K562 (cell line): ENCODE measurements around the gene EXOG. TPM values are rescaled to one million over a fixed set of nuclear protein-coding genes. Genes with fewer than 3 reads are reported as not detected.
A peak's percentile ranks its signal among the peaks of the same experiment; 100 is the strongest.

ENCODE experiments used
- ATAC-seq: fragments of 200-7000 bp; cut with Tn5 transposase; 3 replicates; pipeline ENCODE4 v1.9.1; 2020; ENCODE audit warnings: moderate library complexity
- BruUV-seq: library from RNA; stranded (reverse); fragments of 400-500 nt; replicated peaks from 2 replicates; lab custom pipeline; 2021; lab: Mats Ljungman, UMichigan
- CTCF ChIA-PET: fragments of 300-600 bp; formaldehyde crosslinking; extraction: SDS; loops from one replicate; lab custom pipeline; 2021; ENCODE audit warnings: low intra/inter-chr PET ratio; lab: Yijun Ruan, JAX
- POLR2A ChIA-PET: fragments of 300-600, 350-650 bp; sonication (Branson Sonifier 250); formaldehyde crosslinking; extraction: SDS; loops from one replicate; lab custom pipeline; 2021; ENCODE audit warnings: antibody characterized with exemption, inconsistent platforms; lab: Yijun Ruan, JAX
- DNase-seq, 4 experiments: peaks; one replicate each; pipeline versions ENCODE4 v3.0.0 to v3.0.0-alpha.2; 2011 to 2018; ENCODE audit warnings: low spot score in 3 of 4, mixed read lengths in 3 of 4; ENCODE audit errors: extremely low read depth in 1 of 4
- FAIRE-seq: peaks from 2 replicates; lab custom pipeline; 2011; peaks lifted over from hg19 to GRCh38; lab: Jason Lieb, UNC
- H2AFZ ChIP-seq: 2 replicates; pipeline ENCODE4 v1.6.0; 2011; ENCODE audit warnings: low read depth, low read length, control low read depth, inconsistent platforms
- H3K27ac ChIP-seq: fragments of 200-600 bp; 3 replicates; pipeline ENCODE4 v1.8.0; 2011; ENCODE audit warnings: low read depth, mild to moderate bottlenecking, control low read depth, inconsistent platforms, low read length, moderate library complexity, mixed read lengths; ENCODE audit errors: extremely low read depth
- H3K27me3 ChIP-seq, 2 experiments: fragments of 300-600 bp in 1 of 2; 2 replicates in 1 of 2; 3 replicates in 1 of 2; pipeline versions ENCODE4 v1.6.0 to v1.8.0; 2011; ENCODE audit warnings: inconsistent platforms in 2 of 2, low read length in 2 of 2, mild to moderate bottlenecking in 1 of 2, mixed read lengths in 1 of 2, moderate library complexity in 1 of 2; ENCODE audit not compliant: control insufficient read depth in 2 of 2, insufficient read depth in 2 of 2
- H3K36me3 ChIP-seq: fragments of 300-600 bp; 3 replicates; pipeline ENCODE4 v1.8.0; 2011; ENCODE audit warnings: mild to moderate bottlenecking, low read length, inconsistent platforms; ENCODE audit not compliant: control insufficient read depth, insufficient read depth
- H3K4me1 ChIP-seq, 2 experiments: fragments of 200-600 bp in 1 of 2; replicated peaks in 1 of 2; 2 replicates in 1 of 2; 3 replicates in 1 of 2; pipeline versions ENCODE4 v1.5.1 to v1.8.0; 2011; ENCODE audit warnings: inconsistent platforms in 2 of 2, low read length in 2 of 2, mild to moderate bottlenecking in 1 of 2, mixed read lengths in 1 of 2, moderate library complexity in 1 of 2; ENCODE audit not compliant: control insufficient read depth in 2 of 2, insufficient read depth in 2 of 2
- H3K4me2 ChIP-seq: 2 replicates; pipeline ENCODE4 v1.6.1; 2011; ENCODE audit warnings: low read length, control low read depth, inconsistent platforms, mixed read lengths; ENCODE audit not compliant: insufficient read depth
- H3K4me3 ChIP-seq: fragments of 200-600 bp; sonication (generic), shearing (Covaris generic); 2 replicates; pipeline ENCODE4 v1.5.1; 2016; ENCODE audit warnings: control low read depth, inconsistent platforms
- H3K79me2 ChIP-seq: fragments of 200-600 bp; 3 replicates; pipeline ENCODE4 v1.8.0; 2011; ENCODE audit warnings: low read length, inconsistent platforms; ENCODE audit not compliant: control insufficient read depth, insufficient read depth
- H3K9ac ChIP-seq, 2 experiments: 2 replicates each; pipeline versions ENCODE4 v1.6.0 to v1.6.1; 2011; ENCODE audit warnings: low read depth in 2 of 2, low read length in 2 of 2, control low read depth in 1 of 2, inconsistent platforms in 1 of 2, mild to moderate bottlenecking in 1 of 2, mixed read lengths in 1 of 2; ENCODE audit not compliant: insufficient read depth in 1 of 2
- H3K9me1 ChIP-seq: one replicate; pipeline ENCODE4 v1.6.0; 2011; ENCODE audit warnings: inconsistent platforms, mild to moderate bottlenecking, low read length, moderate library complexity; ENCODE audit not compliant: control insufficient read depth, insufficient read depth
- H3K9me3 ChIP-seq: replicated peaks from 2 replicates; pipeline ENCODE4 v1.5.1; 2011; ENCODE audit warnings: low read depth, low read length, inconsistent platforms; ENCODE audit not compliant: control insufficient read depth, insufficient read depth
- H4K20me1 ChIP-seq: replicated peaks from 2 replicates; pipeline ENCODE4 v1.6.1; 2011; ENCODE audit warnings: low read length, inconsistent platforms, mixed read lengths; ENCODE audit not compliant: control insufficient read depth, insufficient read depth
- ATF1 ChIP-seq, 2 experiments: fragments of 450-650 bp in 1 of 2; IDR thresholded peaks; 2 replicates each; pipeline ENCODE4 v1.6.1; 2016; ENCODE audit warnings: missing compliant biosample characterization in 1 of 2, missing genetic modification characterization in 1 of 2
- CXXC5 ChIP-seq: fragments of 250-450 bp; sonication (Bioruptor Pico); IDR thresholded peaks from 2 replicates; pipeline ENCODE4 v1.8.0; 2022; ENCODE audit warnings: inconsistent platforms, mild to moderate bottlenecking, moderate library complexity
- KDM4B ChIP-seq, 2 experiments: fragments of 450-650 bp in 1 of 2; sonication (generic) in 1 of 2; IDR thresholded peaks; 2 replicates each; pipeline ENCODE4 v1.6.1; 2016 to 2017; ENCODE audit warnings: borderline replicate concordance in 2 of 2, antibody characterized with exemption in 1 of 2, low read depth in 1 of 2, mild to moderate bottlenecking in 1 of 2
- KLF1 ChIP-seq: fragments of 450-650 bp; IDR thresholded peaks from 2 replicates; pipeline ENCODE4 v1.6.1; 2016; ENCODE audit warnings: missing genetic modification characterization, missing compliant biosample characterization
- NR2F6 ChIP-seq: fragments of 450-650 bp; formaldehyde crosslinking; IDR thresholded peaks from 2 replicates; pipeline ENCODE4 v1.4.0; 2020; ENCODE audit warnings: mild to moderate bottlenecking
- ZNF124 ChIP-seq: sonication (generic); formaldehyde crosslinking; IDR thresholded peaks from 2 replicates; pipeline ENCODE4 v1.8.1; 2022; ENCODE audit warnings: missing genetic modification reagents
- ZNF217 ChIP-seq: sonication (generic); formaldehyde crosslinking; IDR thresholded peaks from 2 replicates; pipeline ENCODE4 v1.8.0; 2022; ENCODE audit warnings: mild to moderate bottlenecking, missing genetic modification reagents
- ZNF507 ChIP-seq: conservative IDR thresholded peaks from 2 replicates; pipeline ENCODE4 v1.6.1; 2017; ENCODE audit warnings: missing genetic modification characterization, missing compliant biosample characterization
- ZNF655 ChIP-seq: fragments of 250-450 bp; sonication (Bioruptor Pico); IDR thresholded peaks from 2 replicates; pipeline ENCODE4 v1.5.0; 2021
- WGBS: fragments of 100-300 bp; shearing (Covaris generic); methylation state at CpG from one replicate; pipeline ENCODE4 v1.1.6; 2016; ENCODE audit warnings: low coverage, mixed read lengths; ENCODE audit not compliant: insufficient coverage; ENCODE audit errors: missing lambda C conversion rate; 5-methylcytosine and 5-hydroxymethylcytosine counted together
- in situ Hi-C: fragments of 300-500 bp; cut with MboI; formaldehyde crosslinking; loops from 4 replicates; pipeline ENCODE4 v1.15.0; 2018; ENCODE audit warnings: inconsistent platforms, mixed read lengths
- intact Hi-C: fragments of 100-400 bp; cut with micrococcal nuclease; formaldehyde crosslinking; loops from 2 replicates; pipeline ENCODE4 v1.14.2; 2022
- polyA plus RNA-seq, 8 experiments: library from polyadenylated mRNA; depleted of rRNA in 4 of 8; stranded (reverse) in 5 of 8; unstranded in 3 of 8; fragments of >200 nt; fragmentation: Nextera tagmentation in 2 of 8; fragmentation: Illumina TruSeq in 1 of 8; extraction: Ambion mirVana in 2 of 8; extraction: Trizol in 1 of 8; gene quantifications; 2 replicates each; pipeline versions ENCODE4 v1.2.1 to v1.2.3, GENCODE V29; 2011 to 2014; ENCODE audit warnings: inconsistent platforms in 1 of 8, missing spikeins in 1 of 8
- total RNA-seq, 7 experiments: library from RNA; depleted of rRNA in 6 of 7; stranded (reverse); fragments of >200 nt in 6 of 7; fragmentation: Illumina TruSeq in 2 of 7; extraction: Trizol in 2 of 7; gene quantifications; 2 replicates each; pipeline versions ENCODE4 v1.2.1 to v1.2.3, GENCODE V29; 2011 to 2021; ENCODE audit warnings: low replicate concordance in 1 of 7

EXOG gene
- total and polyA plus RNA-seq, 9 of the 15 experiments (the other 6 are each of a cell fraction or from before 2014, with no cell fraction given), result 10.8 to 21.7 (median 14.8) TPM

- intact Hi-C loops, result loop anchor here (5.0 kb wide), 1 partner anchor 104 kb away; the partner anchor contains the start of gene XYLB
Measured at GRCh38 chr3:38450853-38451252, 45.3 kb upstream of the EXOG start.

More at GRCh38 chr3:38450853-38451252, 45.3 kb upstream of the EXOG start:
- no peak overlapping the region for H3K4me2 ChIP-seq
- no peak overlapping the region for H3K9ac ChIP-seq
- no peaks in the 10 kb centered on the region for H3K27me3 ChIP-seq
- H3K79me2 ChIP-seq, result peaks cover 18% of the 10 kb centered on the region
- WGBS, result 18% methylated on average over 3 of the region's 3 CpGs
- FAIRE-seq, result no peak
- no peak overlapping the region for H2AFZ ChIP-seq
- POLR2A ChIA-PET, result interaction anchor here (1.0 kb wide), 1 partner anchor 10 kb away, joined by 3 read pairs; no protein-coding TSS in a partner anchor
- H3K36me3 ChIP-seq, result no peaks in the 10 kb centered on the region
- H3K4me1 ChIP-seq, result peaks cover 13 to 28% of the 10 kb centered on the region in 2 experiments; a peak in 4 of 5 replicates
- no peak for DNase-seq
- ATAC-seq, result no peak
- no TSS peak for BruUV-seq
- H3K27ac ChIP-seq, result no peak overlapping the region
- CTCF ChIA-PET, result no interaction called here
- no peak overlapping the region for H3K4me3 ChIP-seq
- H4K20me1 ChIP-seq, result peaks cover 5% of the 10 kb centered on the region
- H3K9me1 ChIP-seq, result no peaks in the 10 kb centered on the region
- TF ChIP-seq ZNF655 (no peak), NR2F6 (CRISPR knock-in tag) (no peak), KLF1 (tag) (no peak), ZNF507 (tag) (no peak), ATF1 (CRISPR knock-in tag; IDR thresholded peaks at IDR 0.05) (no peak), ATF1 (tag; IDR thresholded peaks at IDR 0.05) (no peak), ZNF124 (peak; percentile 85; the same call in 1 of the 2 replicates), ZNF217 (CRISPR knock-in tag) (no peak), KDM4B (IDR thresholded peaks at IDR 0.05; ENCODE audit: borderline replicate concordance in 2 of 2, low read depth in 1 of 2) (no peak), CXXC5 (CRISPR knock-in tag) (no peak)
- no peaks in the 10 kb centered on the region for H3K9me3 ChIP-seq
- in situ Hi-C loops, result no loop called here
